Vagina (tissue), 2 donors: ENCODE measurements around the gene KCNH2.

Source experiments
- CTCF ChIP-seq, 3 experiments: fragments of 450-650 bp in 2 of 3; fragments of 200-600 bp in 1 of 3; sonication (generic) in 1 of 3; IDR thresholded peaks; one replicate each; pipeline ENCODE4 v1.5.1; 2017 to 2019; ENCODE audit warnings: antibody characterized with exemption in 3 of 3, mild to moderate bottlenecking in 2 of 3, moderate library complexity in 2 of 3
- POLR2A ChIP-seq, 2 donors: fragments of 450-650 bp; IDR thresholded peaks; one replicate each; pipeline ENCODE4 v1.6.1; 2017; ENCODE audit warnings: antibody characterized with exemption in 2 of 2, mild to moderate bottlenecking in 2 of 2, moderate library complexity in 2 of 2
- POLR2AphosphoS5 ChIP-seq, 2 donors: sonication (generic); formaldehyde crosslinking; IDR thresholded peaks; one replicate each; pipeline ENCODE4 v1.9.0; 2017; ENCODE audit warnings: antibody characterized with exemption in 2 of 2, mild to moderate bottlenecking in 2 of 2, low read depth in 1 of 2; ENCODE audit not compliant: insufficient read depth in 1 of 2

- TF ChIP-seq POLR2AphosphoS5 (IDR thresholded peaks at IDR 0.05; ENCODE audit: insufficient read depth in 1 of 2, low read depth in 1 of 2) (no peak), CTCF (IDR thresholded peaks at IDR 0.05) (no peak), POLR2A (IDR thresholded peaks at IDR 0.05) (no peak)
Observed at GRCh38 chr7:150977382-150978125, 567 bp downstream of the KCNH2 start.
